Endodermal cell (in vitro differentiated cells): ENCODE results near the gene AADACL3. TPM values are rescaled to one million over a fixed set of nuclear protein-coding genes. Genes with fewer than 3 reads are reported as not detected.
A peak's percentile ranks its signal among the peaks of the same experiment; 100 is the strongest.
"Not testable (repeated sequence)": the region's sequence is repeated elsewhere in the genome, so short reads cannot be mapped to it uniquely, and the experiment has no call there.

Experiments
- DNase-seq: peaks from one replicate; pipeline ENCODE4 v3.0.0-alpha.2; 2017
- H3K27ac ChIP-seq: 2 replicates; pipeline ENCODE4 v1.5.1; 2013; ENCODE audit warnings: mild to moderate bottlenecking, low read depth, low read length, moderate library complexity
- H3K27me3 ChIP-seq: 2 replicates; pipeline ENCODE4 v1.6.1; 2013; ENCODE audit warnings: mild to moderate bottlenecking, low read length, moderate library complexity; ENCODE audit not compliant: insufficient read depth, control insufficient read depth, poor library complexity, severe bottlenecking
- H3K36me3 ChIP-seq: 2 replicates; pipeline ENCODE4 v1.7.0; 2013; ENCODE audit warnings: mild to moderate bottlenecking, low read length, moderate library complexity; ENCODE audit not compliant: control insufficient read depth, insufficient read depth
- H3K4me1 ChIP-seq: one replicate; pipeline ENCODE4 v1.7.0; 2013; ENCODE audit warnings: low read length; ENCODE audit not compliant: control insufficient read depth, insufficient read depth
- H3K4me3 ChIP-seq: 2 replicates; pipeline ENCODE4 v1.5.1; 2013; ENCODE audit warnings: mild to moderate bottlenecking, low read length, moderate library complexity
- H3K9ac ChIP-seq: 2 replicates; pipeline ENCODE4 v1.6.1; 2013; ENCODE audit warnings: mild to moderate bottlenecking, low read length, moderate library complexity; ENCODE audit not compliant: poor library complexity, severe bottlenecking; ENCODE audit errors: extremely low read depth
- H3K9me3 ChIP-seq: 2 replicates; pipeline ENCODE4 v1.6.1; 2013; ENCODE audit warnings: mild to moderate bottlenecking, low read length, moderate library complexity; ENCODE audit not compliant: control insufficient read depth
- H3K27ac Mint-ChIP-seq: 2 replicates; pipeline ENCODE4 v1.8.0; 2020; ENCODE audit warnings: mixed read lengths
- H3K27me3 Mint-ChIP-seq: 2 replicates; pipeline ENCODE4 v1.8.0; 2021; ENCODE audit warnings: mild to moderate bottlenecking, mixed read lengths; ENCODE audit not compliant: insufficient read depth
- H3K36me3 Mint-ChIP-seq: 2 replicates; pipeline ENCODE4 v1.8.0; 2020; ENCODE audit warnings: low read depth, mixed read lengths
- H3K4me1 Mint-ChIP-seq: 2 replicates; pipeline ENCODE4 v1.8.0; 2020; ENCODE audit warnings: mixed read lengths
- H3K4me3 Mint-ChIP-seq: 2 replicates; pipeline ENCODE4 v1.8.0; 2020; ENCODE audit warnings: mild to moderate bottlenecking, moderate library complexity, mixed read lengths
- H3K9me3 Mint-ChIP-seq: 2 replicates; pipeline ENCODE4 v1.8.0; 2020; ENCODE audit warnings: mild to moderate bottlenecking, mixed read lengths
- WGBS, 2 experiments: methylation state at CpG; one replicate each; pipeline versions ENCODE4 v1.1.5 to v1.1.7; 2013; ENCODE audit warnings: missing lambda C conversion rate in 2 of 2, mixed read lengths in 1 of 2; ENCODE audit not compliant: insufficient coverage in 1 of 2, insufficient read length in 1 of 2; 5-methylcytosine and 5-hydroxymethylcytosine counted together
- total RNA-seq, 2 donors: library from RNA; stranded (reverse); fragmentation: NEBNext Ultra II Directional in 1 of 2; extraction: Animal tissue kit (Norgen Biotek cat#: 25700) in 1 of 2; gene quantifications; 2 replicates in 1 of 2; 3 replicates in 1 of 2; pipeline ENCODE4 v1.2.1, GENCODE V29; 2021
- TF ChIP-seq, protein P1 (sequence below): fragments of 200-600 bp; sonication (generic); conservative IDR thresholded peaks from 2 replicates; pipeline ENCODE4 v1.5.0; 2021; ENCODE audit warnings: antibody characterized with exemption, mild to moderate bottlenecking

AADACL3 gene
- total RNA-seq, 2 donors from 2014 or later, result 0.24 TPM; not detected in 1

GRCh38 chr1:12712076-12712475 lies 3.8 kb upstream of the AADACL3 start:
- H3K27me3 ChIP-seq, result no peaks in the 10 kb centered on the region
- H3K4me3 Mint-ChIP-seq, result no peak overlapping the region
- H3K9ac ChIP-seq, result no peak overlapping the region
- no peaks in the 10 kb centered on the region for H3K9me3 Mint-ChIP-seq
- peak overlapping the region; percentile 16 for H3K27ac Mint-ChIP-seq
- no peak overlapping the region for H3K27ac ChIP-seq
- H3K4me1 ChIP-seq, result no peaks in the 10 kb centered on the region
- no peaks in the 10 kb centered on the region for H3K36me3 Mint-ChIP-seq
- H3K36me3 ChIP-seq, result no peaks in the 10 kb centered on the region
- WGBS, 2 experiments, result 79 to 83% methylated on average over 1 of the region's 1 CpG
- TF ChIP-seq, protein P1, sequence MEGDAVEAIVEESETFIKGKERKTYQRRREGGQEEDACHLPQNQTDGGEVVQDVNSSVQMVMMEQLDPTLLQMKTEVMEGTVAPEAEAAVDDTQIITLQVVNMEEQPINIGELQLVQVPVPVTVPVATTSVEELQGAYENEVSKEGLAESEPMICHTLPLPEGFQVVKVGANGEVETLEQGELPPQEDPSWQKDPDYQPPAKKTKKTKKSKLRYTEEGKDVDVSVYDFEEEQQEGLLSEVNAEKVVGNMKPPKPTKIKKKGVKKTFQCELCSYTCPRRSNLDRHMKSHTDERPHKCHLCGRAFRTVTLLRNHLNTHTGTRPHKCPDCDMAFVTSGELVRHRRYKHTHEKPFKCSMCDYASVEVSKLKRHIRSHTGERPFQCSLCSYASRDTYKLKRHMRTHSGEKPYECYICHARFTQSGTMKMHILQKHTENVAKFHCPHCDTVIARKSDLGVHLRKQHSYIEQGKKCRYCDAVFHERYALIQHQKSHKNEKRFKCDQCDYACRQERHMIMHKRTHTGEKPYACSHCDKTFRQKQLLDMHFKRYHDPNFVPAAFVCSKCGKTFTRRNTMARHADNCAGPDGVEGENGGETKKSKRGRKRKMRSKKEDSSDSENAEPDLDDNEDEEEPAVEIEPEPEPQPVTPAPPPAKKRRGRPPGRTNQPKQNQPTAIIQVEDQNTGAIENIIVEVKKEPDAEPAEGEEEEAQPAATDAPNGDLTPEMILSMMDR, result no peak
- peaks cover 23% of the 10 kb centered on the region for H3K4me1 Mint-ChIP-seq
- H3K4me3 ChIP-seq, result no peak overlapping the region
- peak; percentile 39 for DNase-seq
- H3K27me3 Mint-ChIP-seq, result no peaks in the 10 kb centered on the region
- no peaks in the 10 kb centered on the region for H3K9me3 ChIP-seq

- no peaks in the 10 kb centered on the region for H3K36me3 ChIP-seq
- no peaks in the 10 kb centered on the region for H3K27me3 ChIP-seq
- no peak overlapping the region for H3K27ac ChIP-seq
- WGBS, 2 experiments, result 86 to 90% methylated on average over 5 to 8 of the region's 8 CpGs
- no peak overlapping the region for H3K4me3 ChIP-seq
- no peaks in the 10 kb centered on the region for H3K4me1 ChIP-seq
- DNase-seq, result peak; percentile 50
- H3K27me3 Mint-ChIP-seq, result no peaks in the 10 kb centered on the region
- no peak overlapping the region for H3K4me3 Mint-ChIP-seq
- H3K4me1 Mint-ChIP-seq, result peaks cover 29% of the 10 kb centered on the region
- H3K36me3 Mint-ChIP-seq, result no peaks in the 10 kb centered on the region
- H3K27ac Mint-ChIP-seq, result no peak overlapping the region
- H3K9me3 ChIP-seq, result no peaks in the 10 kb centered on the region
- TF ChIP-seq, protein P1, result no peak
- no peaks in the 10 kb centered on the region for H3K9me3 Mint-ChIP-seq
- H3K9ac ChIP-seq, result no peak overlapping the region
Observed at GRCh38 chr1:12712929-12713328, 3.0 kb upstream of the AADACL3 start.

GRCh38 chr1:12713651-12714050 lies 2.3 kb upstream of the AADACL3 start:
- H3K27me3 ChIP-seq, H3K36me3 Mint-ChIP-seq, H3K9ac ChIP-seq, H3K4me3 ChIP-seq, H3K27ac ChIP-seq, H3K4me1 ChIP-seq, H3K4me3 Mint-ChIP-seq, H3K27me3 Mint-ChIP-seq, H3K36me3 ChIP-seq, H3K9me3 ChIP-seq, H3K9me3 Mint-ChIP-seq: not testable (repeated sequence)
- H3K4me1 Mint-ChIP-seq, result peaks cover 29% of the 10 kb centered on the region
- WGBS, 2 experiments, result 72 to 93% methylated on average over 2 to 5 of the region's 5 CpGs
- DNase-seq, result peak; percentile 60
- peak overlapping the region; percentile 66 for H3K27ac Mint-ChIP-seq
